Endothelial cell of umbilical vein (primary cell): ENCODE data around the gene DIMT1. TPM values are rescaled to one million over a fixed set of nuclear protein-coding genes. Genes with fewer than 3 reads are reported as not detected.

Experiments
- BruUV-seq: library from RNA; stranded (reverse); fragments of 400-500 nt; replicated peaks from 2 replicates; lab custom pipeline; 2021; lab: Mats Ljungman, UMichigan
- CTCF ChIA-PET: fragments of 300-600, 350-600 bp; sonication (Branson Sonifier 250); formaldehyde crosslinking; loops from one replicate; lab custom pipeline; 2021; ENCODE audit warnings: antibody characterized with exemption, inconsistent platforms; lab: Charles Lee
- POLR2A ChIA-PET: fragments of 300-600, 350-600 bp; sonication (Branson Sonifier 250); formaldehyde crosslinking; loops from one replicate; lab custom pipeline; 2021; ENCODE audit warnings: antibody characterized with exemption, inconsistent platforms; lab: Charles Lee
- DNase-seq: peaks from one replicate; pipeline ENCODE4 v3.0.0-alpha.2; 2011; ENCODE audit warnings: low read depth, low spot score
- FAIRE-seq: peaks from 2 replicates; lab custom pipeline; 2011; peaks lifted over from hg19 to GRCh38; lab: Jason Lieb, UNC
- H2AFZ ChIP-seq: 2 replicates; pipeline ENCODE4 v1.6.0; 2012; ENCODE audit warnings: low read depth, low read length, control low read depth, inconsistent platforms
- H3K27ac ChIP-seq: 2 replicates; pipeline ENCODE4 v1.5.1; 2011; ENCODE audit warnings: low read depth, mild to moderate bottlenecking, control low read depth, low read length, moderate library complexity; ENCODE audit not compliant: insufficient read depth
- H3K27me3 ChIP-seq, 2 experiments: 2 replicates each; pipeline versions ENCODE4 v1.6.0 to v1.6.1; 2011; ENCODE audit warnings: low read length in 2 of 2, mixed read lengths in 1 of 2; ENCODE audit not compliant: control insufficient read depth in 2 of 2, insufficient read depth in 2 of 2
- H3K36me3 ChIP-seq, 2 experiments: 2 replicates in 1 of 2; 3 replicates in 1 of 2; pipeline ENCODE4 v1.5.1; 2011; ENCODE audit warnings: low read length in 2 of 2, mild to moderate bottlenecking in 1 of 2, moderate library complexity in 1 of 2; ENCODE audit not compliant: control insufficient read depth in 2 of 2, insufficient read depth in 2 of 2; ENCODE audit errors: extremely low read depth in 1 of 2
- H3K4me1 ChIP-seq: 3 replicates; pipeline ENCODE4 v1.5.1; 2011; ENCODE audit warnings: mild to moderate bottlenecking, low read length; ENCODE audit not compliant: control insufficient read depth, insufficient read depth; ENCODE audit errors: extremely low read depth
- H3K4me2 ChIP-seq: 2 replicates; pipeline ENCODE4 v1.6.1; 2011; ENCODE audit warnings: low read length, control low read depth, mixed read lengths; ENCODE audit not compliant: insufficient read depth
- H3K4me3 ChIP-seq, 3 experiments: fragments of 200-600 bp in 1 of 3; sonication (generic), shearing (Covaris generic) in 1 of 3; replicated peaks in 1 of 3; 2 replicates each; pipeline ENCODE4 v1.5.1; 2011 to 2016; ENCODE audit warnings: control low read depth in 3 of 3, low read length in 3 of 3, mild to moderate bottlenecking in 2 of 3, inconsistent platforms in 1 of 3, low read depth in 1 of 3, moderate library complexity in 1 of 3; ENCODE audit not compliant: insufficient read depth in 1 of 3
- H3K79me2 ChIP-seq: 2 replicates; pipeline ENCODE4 v1.6.0; 2012; ENCODE audit warnings: low read length, inconsistent platforms; ENCODE audit not compliant: control insufficient read depth, insufficient read depth
- H3K9ac ChIP-seq: replicated peaks from 2 replicates; pipeline ENCODE3; 2011; ENCODE audit warnings: low read length, control low read depth; ENCODE audit not compliant: insufficient read depth; ENCODE audit errors: extremely low read depth
- H3K9me1 ChIP-seq: replicated peaks from 3 replicates; pipeline ENCODE4 v1.6.0; 2011; ENCODE audit warnings: mild to moderate bottlenecking, low read length; ENCODE audit not compliant: control insufficient read depth, insufficient read depth; ENCODE audit errors: extremely low read depth
- H3K9me3 ChIP-seq: replicated peaks from 2 replicates; pipeline ENCODE4 v1.5.1; 2012; ENCODE audit warnings: low read length, inconsistent platforms; ENCODE audit not compliant: control insufficient read depth, insufficient read depth
- H4K20me1 ChIP-seq: replicated peaks from 2 replicates; pipeline ENCODE3; 2011; ENCODE audit warnings: mild to moderate bottlenecking, low read length; ENCODE audit not compliant: control insufficient read depth, insufficient read depth; ENCODE audit errors: extremely low read depth
- EZH2 ChIP-seq: IDR thresholded peaks from 2 replicates; pipeline ENCODE4 v1.6.1; 2012; ENCODE audit warnings: borderline replicate concordance, low read depth, mild to moderate bottlenecking, moderate library complexity, low read length, inconsistent platforms; ENCODE audit not compliant: severe bottlenecking
- FOS ChIP-seq: IDR thresholded peaks from 2 replicates; pipeline ENCODE4 v1.6.1; 2011; ENCODE audit warnings: mild to moderate bottlenecking, low read length, moderate library complexity, borderline replicate concordance; ENCODE audit not compliant: insufficient read depth
- GATA2 ChIP-seq: IDR thresholded peaks from 2 replicates; pipeline ENCODE4 v1.7.0; 2011; ENCODE audit warnings: low read depth, mild to moderate bottlenecking, moderate library complexity, mixed read lengths, low read length; ENCODE audit not compliant: insufficient read length, insufficient read depth
- MYC ChIP-seq: IDR thresholded peaks from one replicate; pipeline ENCODE4 v1.6.1; 2011; ENCODE audit warnings: mild to moderate bottlenecking, low read depth, low read length
- POLR2A ChIP-seq: IDR thresholded peaks from 2 replicates; pipeline ENCODE4 v1.6.1; 2012; ENCODE audit warnings: low read depth, mild to moderate bottlenecking, control low read depth, low read length
- POLR2AphosphoS5 ChIP-seq: IDR thresholded peaks from 2 replicates; pipeline ENCODE4 v1.6.1; 2012; ENCODE audit warnings: low read depth, mild to moderate bottlenecking, control low read depth, low read length, moderate library complexity; ENCODE audit not compliant: insufficient read depth
- dilution Hi-C: fragments of 300-500 bp; cut with MboI; formaldehyde crosslinking; loops from one replicate; pipeline ENCODE4 v1.15.0; 2019; ENCODE audit warnings: low sequenced_read_pairs; ENCODE audit not compliant: extremely low pct_ligation_motif_present
- intact Hi-C: fragments of 100-400 bp; cut with micrococcal nuclease; formaldehyde crosslinking; loops from one replicate; pipeline ENCODE4 v1.10.0; 2022
- polyA plus RNA-seq, 4 experiments: library from polyadenylated mRNA; depleted of rRNA in 3 of 4; stranded (reverse) in 3 of 4; unstranded in 1 of 4; fragments of >200 nt; gene quantifications; 2 replicates each; pipeline versions ENCODE4 v1.2.1 to v1.2.3, GENCODE V29; 2011 to 2012; ENCODE audit warnings: missing spikeins in 1 of 4
- total RNA-seq: library from RNA; stranded (reverse); gene quantifications from 2 replicates; pipeline ENCODE4 v1.2.3, GENCODE V29; 2021
- TF ChIP-seq, protein P1 (sequence below), 2 donors: IDR thresholded peaks; 1 replicate in 1 of 2; 2 replicates in 1 of 2; pipeline ENCODE4 v1.5.1; 2011; ENCODE audit warnings: low read length in 2 of 2, mild to moderate bottlenecking in 2 of 2, moderate library complexity in 2 of 2, control low read depth in 1 of 2, inconsistent platforms in 1 of 2, low read depth in 1 of 2; ENCODE audit not compliant: insufficient read depth in 1 of 2; ENCODE audit errors: extremely low read depth in 1 of 2

The DIMT1 gene
- total and polyA plus RNA-seq, 2 donors (not counting 3 experiments of a cell fraction or from before 2014, with no cell fraction given), result 21.9 to 34.4 TPM

DNA sequence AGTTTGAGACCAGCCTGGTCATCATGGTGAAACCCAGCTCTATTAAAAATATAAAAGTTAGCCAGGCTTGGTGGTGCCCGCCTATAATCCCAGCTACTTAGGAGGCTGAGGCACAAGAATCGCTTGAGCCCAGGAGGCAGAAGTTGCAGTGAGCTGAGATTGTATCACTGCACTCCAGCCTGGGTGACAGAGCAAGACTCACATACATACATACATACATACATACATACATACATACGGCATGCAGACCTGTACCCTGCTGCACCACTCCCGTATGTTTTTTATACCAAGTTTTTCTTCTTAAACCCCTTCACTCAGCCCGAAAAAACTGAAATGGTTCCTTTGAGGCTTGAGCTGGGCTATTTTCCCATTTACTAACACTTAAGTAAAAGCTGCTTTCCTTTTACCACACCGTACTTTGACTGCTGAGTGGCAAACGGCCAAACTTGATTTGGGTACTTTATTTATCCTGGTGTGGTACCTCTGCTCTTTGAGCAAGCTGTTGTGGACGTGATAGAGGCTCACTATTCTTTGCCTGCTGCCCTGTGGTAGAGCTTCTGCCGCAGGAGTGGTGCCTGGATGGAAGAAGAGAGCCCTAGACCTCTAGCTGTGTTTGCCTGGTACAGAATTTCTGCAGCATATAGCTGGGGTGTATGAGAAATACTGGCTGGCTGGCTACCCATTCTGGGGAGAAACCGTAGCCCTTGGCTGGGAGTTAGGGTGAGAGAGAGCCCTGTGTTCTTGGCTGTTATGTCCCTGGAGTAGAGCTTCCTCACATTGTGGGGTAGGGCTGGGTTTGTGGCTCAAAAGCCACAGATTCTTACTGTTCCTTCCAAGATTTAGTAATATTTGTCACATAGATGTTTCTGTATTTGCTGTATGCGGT, 28.3 kb upstream of the DIMT1 start:
- no peak for TF ChIP-seq MYC
- no peak for TF ChIP-seq FOS
- TF ChIP-seq POLR2A, result no peak
- TF ChIP-seq, protein P1, sequence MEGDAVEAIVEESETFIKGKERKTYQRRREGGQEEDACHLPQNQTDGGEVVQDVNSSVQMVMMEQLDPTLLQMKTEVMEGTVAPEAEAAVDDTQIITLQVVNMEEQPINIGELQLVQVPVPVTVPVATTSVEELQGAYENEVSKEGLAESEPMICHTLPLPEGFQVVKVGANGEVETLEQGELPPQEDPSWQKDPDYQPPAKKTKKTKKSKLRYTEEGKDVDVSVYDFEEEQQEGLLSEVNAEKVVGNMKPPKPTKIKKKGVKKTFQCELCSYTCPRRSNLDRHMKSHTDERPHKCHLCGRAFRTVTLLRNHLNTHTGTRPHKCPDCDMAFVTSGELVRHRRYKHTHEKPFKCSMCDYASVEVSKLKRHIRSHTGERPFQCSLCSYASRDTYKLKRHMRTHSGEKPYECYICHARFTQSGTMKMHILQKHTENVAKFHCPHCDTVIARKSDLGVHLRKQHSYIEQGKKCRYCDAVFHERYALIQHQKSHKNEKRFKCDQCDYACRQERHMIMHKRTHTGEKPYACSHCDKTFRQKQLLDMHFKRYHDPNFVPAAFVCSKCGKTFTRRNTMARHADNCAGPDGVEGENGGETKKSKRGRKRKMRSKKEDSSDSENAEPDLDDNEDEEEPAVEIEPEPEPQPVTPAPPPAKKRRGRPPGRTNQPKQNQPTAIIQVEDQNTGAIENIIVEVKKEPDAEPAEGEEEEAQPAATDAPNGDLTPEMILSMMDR (IDR thresholded peaks at IDR 0.05; ENCODE audit: extremely low read depth in 1 of 2, insufficient read depth in 1 of 2, low read depth in 1 of 2, low read length in 2 of 2), result no peak
- no peak for TF ChIP-seq POLR2AphosphoS5
- TF ChIP-seq GATA2, result no peak
- TF ChIP-seq EZH2, result no peak
- no peaks in the 10 kb centered on the region for H3K36me3 ChIP-seq
- no peaks in the 10 kb centered on the region for H3K9me3 ChIP-seq
- dilution Hi-C loops (no loop called here), intact Hi-C loops (no loop called here)
- no peaks in the 10 kb centered on the region for H3K4me1 ChIP-seq
- POLR2A ChIA-PET, result no interaction called here
- no peak overlapping the region for H2AFZ ChIP-seq
- CTCF ChIA-PET, result interaction anchor here (1.5 to 4.1 kb wide), 2 partner anchors 11 to 28 kb away, joined by 8 to 17 read pairs; no protein-coding TSS in a partner anchor
- FAIRE-seq (no peak), DNase-seq (no peak)
- H3K4me3 ChIP-seq, result no peak overlapping the region
- H3K9ac ChIP-seq, result no peak overlapping the region
- H3K27ac ChIP-seq, result no peak overlapping the region
- no TSS peak for BruUV-seq
- no peaks in the 10 kb centered on the region for H3K9me1 ChIP-seq
- H3K79me2 ChIP-seq, result peaks cover 76% of the 10 kb centered on the region
- no peak overlapping the region for H3K4me2 ChIP-seq
- H3K27me3 ChIP-seq, result no peaks in the 10 kb centered on the region
- H4K20me1 ChIP-seq, result no peaks in the 10 kb centered on the region
